ENCODE data around the gene NR3C1.
A peak's percentile ranks its signal among the peaks of the same experiment; 100 is the strongest.

The NR3C1 gene

DNA sequence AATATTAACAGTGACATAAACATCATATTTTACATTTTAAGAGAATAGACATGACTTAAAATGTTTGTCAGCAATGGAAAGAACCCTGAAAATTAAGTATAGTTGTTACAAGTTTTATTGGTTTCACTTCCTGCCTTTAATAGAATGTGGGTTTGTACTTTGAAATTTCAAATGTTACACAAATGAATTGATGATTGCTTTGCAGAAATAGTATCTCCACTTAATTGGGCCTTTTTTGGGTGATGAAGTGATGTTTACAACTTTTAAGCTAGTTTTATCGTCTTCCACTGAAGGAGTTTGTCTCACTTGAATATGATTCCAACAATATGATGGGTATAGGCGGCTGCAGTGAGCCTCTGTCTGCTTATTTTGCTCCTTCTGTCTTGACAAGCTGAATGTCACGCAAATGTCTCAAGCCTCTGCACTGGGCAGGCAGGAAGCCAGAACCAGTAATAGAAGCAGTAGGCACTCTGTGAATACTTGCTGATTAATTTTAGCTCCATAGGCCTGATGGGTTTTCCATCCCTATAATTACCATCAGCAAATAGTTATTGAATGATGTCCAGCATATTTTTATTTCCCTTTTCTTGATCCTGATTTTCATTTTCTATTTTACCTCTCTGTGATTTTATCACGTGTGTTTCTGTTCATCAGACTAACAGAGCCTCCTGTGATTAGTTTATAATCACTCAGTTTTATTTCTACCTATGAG lies 10.6 kb upstream of the NR3C1 start:
- Histone ChIP-seq H3K79me2 (no peaks in the 10 kb centered on the region), H3K27me3 (ENCODE audit: control insufficient read depth, insufficient read depth, low read length) (no peaks in the 10 kb centered on the region), H2AFZ (no peak overlapping the region), H3K27ac (no peak overlapping the region), H3K9ac (no peak overlapping the region), H3K9me3 (ENCODE audit: control insufficient read depth, low read length) (no peaks in the 10 kb centered on the region), H3K4me1 (no peaks in the 10 kb centered on the region), H3K4me3 (ENCODE audit: low read depth, low read length) (no peak overlapping the region), H3K4me2 (ENCODE audit: low read length) (no peak overlapping the region), H3K36me3 (ENCODE audit: control insufficient read depth, insufficient read depth, low read length) (no peaks in the 10 kb centered on the region)
- TF ChIP-seq, protein P1, sequence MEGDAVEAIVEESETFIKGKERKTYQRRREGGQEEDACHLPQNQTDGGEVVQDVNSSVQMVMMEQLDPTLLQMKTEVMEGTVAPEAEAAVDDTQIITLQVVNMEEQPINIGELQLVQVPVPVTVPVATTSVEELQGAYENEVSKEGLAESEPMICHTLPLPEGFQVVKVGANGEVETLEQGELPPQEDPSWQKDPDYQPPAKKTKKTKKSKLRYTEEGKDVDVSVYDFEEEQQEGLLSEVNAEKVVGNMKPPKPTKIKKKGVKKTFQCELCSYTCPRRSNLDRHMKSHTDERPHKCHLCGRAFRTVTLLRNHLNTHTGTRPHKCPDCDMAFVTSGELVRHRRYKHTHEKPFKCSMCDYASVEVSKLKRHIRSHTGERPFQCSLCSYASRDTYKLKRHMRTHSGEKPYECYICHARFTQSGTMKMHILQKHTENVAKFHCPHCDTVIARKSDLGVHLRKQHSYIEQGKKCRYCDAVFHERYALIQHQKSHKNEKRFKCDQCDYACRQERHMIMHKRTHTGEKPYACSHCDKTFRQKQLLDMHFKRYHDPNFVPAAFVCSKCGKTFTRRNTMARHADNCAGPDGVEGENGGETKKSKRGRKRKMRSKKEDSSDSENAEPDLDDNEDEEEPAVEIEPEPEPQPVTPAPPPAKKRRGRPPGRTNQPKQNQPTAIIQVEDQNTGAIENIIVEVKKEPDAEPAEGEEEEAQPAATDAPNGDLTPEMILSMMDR (IDR thresholded peaks at IDR 0.05): no peak

DNA sequence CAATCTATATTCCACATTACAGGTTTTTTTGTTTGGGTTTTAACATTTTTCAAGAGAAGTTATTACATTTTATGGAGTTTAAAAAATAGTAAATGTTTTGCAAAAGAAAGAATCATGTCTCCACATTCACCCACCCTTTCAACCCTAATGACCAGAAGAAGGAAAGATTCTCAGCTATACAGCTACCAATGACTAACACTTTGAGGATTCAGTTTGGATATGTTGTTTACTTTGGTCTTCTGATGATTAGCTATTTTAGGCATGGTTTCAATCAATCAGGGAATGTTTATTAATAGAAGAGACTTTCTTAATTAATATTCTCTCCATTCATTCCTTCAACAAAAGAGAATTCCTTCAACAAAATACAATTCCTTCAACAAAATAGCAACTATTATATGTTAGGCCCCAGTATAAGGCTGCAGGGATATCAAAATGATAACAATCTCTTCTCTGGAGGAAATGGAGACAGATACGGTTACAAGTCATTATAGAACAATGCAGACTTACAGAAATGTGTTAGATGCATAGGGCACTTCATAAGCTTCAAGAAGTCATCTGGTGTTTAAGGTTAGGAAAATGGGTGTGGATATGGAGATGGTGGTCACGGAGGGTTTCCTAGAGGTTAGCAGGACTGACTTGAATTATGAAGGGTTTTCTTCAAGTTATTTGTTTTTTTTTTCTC lies 9.3 kb upstream of the NR3C1 start:
- H3K79me2 ChIP-seq: no peaks in the 10 kb centered on the region
- H3K27me3 ChIP-seq (ENCODE audit: control insufficient read depth, insufficient read depth, low read length): no peaks in the 10 kb centered on the region
- H2AFZ ChIP-seq: no peak overlapping the region
- no peak overlapping the region for H3K27ac ChIP-seq
- H3K4me2 ChIP-seq (ENCODE audit: low read length): no peak overlapping the region
- no peaks in the 10 kb centered on the region for H3K9me3 ChIP-seq (ENCODE audit: control insufficient read depth, low read length)
- H3K4me1 ChIP-seq: no peaks in the 10 kb centered on the region
- no peak overlapping the region for H3K4me3 ChIP-seq (ENCODE audit: low read depth, low read length)
- no peak overlapping the region for H3K9ac ChIP-seq
- H3K36me3 ChIP-seq (ENCODE audit: control insufficient read depth, insufficient read depth, low read length): no peaks in the 10 kb centered on the region
- TF ChIP-seq, protein P1 (IDR thresholded peaks at IDR 0.05): no peak

DNA sequence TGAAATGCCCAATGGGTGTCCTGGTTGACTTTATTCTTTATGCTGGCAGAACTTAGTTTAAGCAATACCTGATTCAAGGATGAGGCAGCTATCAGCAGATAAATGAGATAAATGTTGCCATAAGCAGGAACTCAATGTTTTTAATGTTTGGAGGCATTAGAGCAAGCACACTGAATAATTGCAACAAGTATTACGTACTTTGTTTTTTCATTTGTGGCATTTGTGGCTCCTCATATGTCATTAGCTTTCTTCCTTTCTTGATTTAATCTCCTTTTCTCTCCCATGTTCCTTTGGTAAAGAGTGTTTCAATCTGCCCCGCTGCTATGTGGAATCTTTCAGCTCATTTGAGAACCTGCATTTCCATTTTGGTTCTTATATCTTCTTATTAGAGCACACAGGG lies 6.4 kb upstream of the NR3C1 start:
- H3K79me2 ChIP-seq: no peaks in the 10 kb centered on the region
- no peak overlapping the region for H2AFZ ChIP-seq
- no peak overlapping the region for H3K9ac ChIP-seq
- H3K4me2 ChIP-seq (ENCODE audit: low read length): no peak overlapping the region
- H3K36me3 ChIP-seq (ENCODE audit: control insufficient read depth, insufficient read depth, low read length): no peaks in the 10 kb centered on the region
- TF ChIP-seq, protein P1 (IDR thresholded peaks at IDR 0.05): no peak
- no peak overlapping the region for H3K4me3 ChIP-seq (ENCODE audit: low read depth, low read length)
- no peak overlapping the region for H3K27ac ChIP-seq
- H3K9me3 ChIP-seq (ENCODE audit: control insufficient read depth, low read length): no peaks in the 10 kb centered on the region
- H3K27me3 ChIP-seq (ENCODE audit: control insufficient read depth, insufficient read depth, low read length): no peaks in the 10 kb centered on the region
- no peaks in the 10 kb centered on the region for H3K4me1 ChIP-seq

DNA sequence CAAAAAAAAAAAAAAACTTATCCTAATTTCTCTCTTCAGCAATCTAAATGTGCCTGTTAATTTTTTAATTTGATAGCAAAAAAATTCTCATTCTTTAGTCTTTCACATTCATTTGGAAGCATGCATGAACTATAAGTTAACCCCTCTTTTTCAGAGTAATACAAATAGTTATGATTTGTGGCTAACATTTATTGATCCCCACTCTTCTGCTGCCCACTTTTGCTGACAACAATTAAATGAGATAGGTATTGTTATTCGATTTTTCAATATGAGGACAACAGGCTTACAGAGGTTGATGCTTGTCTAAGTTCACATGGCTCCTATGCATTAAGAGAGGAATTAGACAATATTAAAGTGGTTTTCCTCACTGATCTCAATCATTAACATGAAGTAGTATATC lies 2.9 kb upstream of the NR3C1 start:
- no peak overlapping the region for H3K27ac ChIP-seq
- H3K79me2 ChIP-seq: peaks cover 9% of the 10 kb centered on the region
- TF ChIP-seq, protein P1 (IDR thresholded peaks at IDR 0.05): no peak
- no peaks in the 10 kb centered on the region for H3K9me3 ChIP-seq (ENCODE audit: control insufficient read depth, low read length)
- no peak overlapping the region for H3K9ac ChIP-seq
- no peak overlapping the region for H3K4me2 ChIP-seq (ENCODE audit: low read length)
- H3K36me3 ChIP-seq (ENCODE audit: control insufficient read depth, insufficient read depth, low read length): no peaks in the 10 kb centered on the region
- no peak overlapping the region for H3K4me3 ChIP-seq (ENCODE audit: low read depth, low read length)
- H3K27me3 ChIP-seq (ENCODE audit: control insufficient read depth, insufficient read depth, low read length): no peaks in the 10 kb centered on the region
- no peaks in the 10 kb centered on the region for H3K4me1 ChIP-seq
- no peak overlapping the region for H2AFZ ChIP-seq

DNA sequence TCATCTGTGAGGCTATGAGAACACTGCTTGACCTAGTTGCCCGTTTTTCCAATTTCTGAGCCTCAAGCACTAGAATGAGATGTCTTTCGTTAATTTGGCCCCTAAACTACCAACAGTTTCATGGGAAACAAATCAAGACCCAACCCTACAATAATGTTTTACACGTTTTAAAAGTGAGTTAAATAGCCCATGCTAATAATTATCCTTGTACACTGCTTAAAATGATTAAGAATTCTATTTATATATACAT lies 2.3 kb upstream of the NR3C1 start:
- Histone ChIP-seq H3K4me3 (ENCODE audit: low read depth, low read length) (peak overlapping the region; percentile 60), H3K9me3 (ENCODE audit: control insufficient read depth, low read length) (no peaks in the 10 kb centered on the region), H3K27me3 (ENCODE audit: control insufficient read depth, insufficient read depth, low read length) (no peaks in the 10 kb centered on the region), H3K4me1 (no peaks in the 10 kb centered on the region), H3K4me2 (ENCODE audit: low read length) (peak overlapping the region; percentile 99), H3K79me2 (peaks cover 14% of the 10 kb centered on the region), H3K9ac (no peak overlapping the region), H2AFZ (peak overlapping the region; percentile 97), H3K27ac (peak overlapping the region; percentile 97), H3K36me3 (ENCODE audit: control insufficient read depth, insufficient read depth, low read length) (no peaks in the 10 kb centered on the region)
- TF ChIP-seq, protein P1 (IDR thresholded peaks at IDR 0.05): no peak

Measured in parathyroid adenoma (tissue), 2 donors.